GM12878 (cell line): Measurements from ENCODE around the gene EPB41L4A. TPM values are rescaled to one million over a fixed set of nuclear protein-coding genes. Genes with fewer than 3 reads are reported as not detected.

Experiments
- CEBPB ChIP-seq, 2 experiments: fragments of 150-350 bp in 1 of 2; IDR thresholded peaks; 2 replicates each; pipeline ENCODE4 v1.6.1; 2012 to 2014; ENCODE audit warnings: low read depth in 2 of 2, low read length in 2 of 2, borderline replicate concordance in 1 of 2, inconsistent platforms in 1 of 2
- FOS ChIP-seq: IDR thresholded peaks from 3 replicates; pipeline ENCODE4 v1.6.1; 2011; ENCODE audit warnings: borderline replicate concordance; ENCODE audit not compliant: insufficient read length; ENCODE audit errors: extremely low read depth
- GABPA ChIP-seq: IDR thresholded peaks from 2 replicates; pipeline ENCODE4 v1.6.1; 2014; ENCODE audit warnings: antibody characterized with exemption, low read depth, mild to moderate bottlenecking, inconsistent platforms
- HCFC1 ChIP-seq: fragments of 150-350 bp; IDR thresholded peaks from 2 replicates; pipeline ENCODE4 v1.6.1; 2014; ENCODE audit warnings: low read length
- HDAC2 ChIP-seq: fragments of 200-600 bp; sonication (generic); IDR thresholded peaks from 2 replicates; pipeline ENCODE4 v1.6.1; 2017
- IRF4 ChIP-seq: IDR thresholded peaks from 2 replicates; pipeline ENCODE4 v1.6.1; 2011; ENCODE audit warnings: low read depth, low read length
- KAT2A ChIP-seq: conservative IDR thresholded peaks from 2 replicates; pipeline ENCODE4 v1.6.1; 2011; ENCODE audit warnings: low read depth, low read length; ENCODE audit not compliant: control insufficient read depth
- KDM1A ChIP-seq: fragments of 200-600 bp; sonication (generic); IDR thresholded peaks from 2 replicates; pipeline ENCODE4 v1.6.1; 2016; ENCODE audit warnings: borderline replicate concordance
- NFYA ChIP-seq: IDR thresholded peaks from 2 replicates; pipeline ENCODE4 v1.6.1; 2011; ENCODE audit warnings: low read depth, mild to moderate bottlenecking, low read length, improper control_type of control experiment, borderline replicate concordance
- NR2C1 ChIP-seq: fragments of 450-650 bp; IDR thresholded peaks from 2 replicates; pipeline ENCODE4 v1.6.1; 2017; ENCODE audit warnings: antibody characterized with exemption, mild to moderate bottlenecking, moderate library complexity
- NR2C2 ChIP-seq: IDR thresholded peaks from 2 replicates; pipeline ENCODE4 v1.6.1; 2011; ENCODE audit warnings: borderline replicate concordance, low read depth; ENCODE audit not compliant: control insufficient read depth, insufficient read length
- PRDM15 ChIP-seq: fragments of 450-650 bp; formaldehyde crosslinking; IDR thresholded peaks from 2 replicates; pipeline ENCODE4 v1.4.0; 2020; ENCODE audit warnings: mild to moderate bottlenecking, moderate library complexity
- RELA ChIP-seq: fragments of 450-650 bp; IDR thresholded peaks from 2 replicates; pipeline ENCODE4 v1.8.0; 2014; ENCODE audit warnings: borderline replicate concordance; ENCODE audit not compliant: partially characterized antibody
- REST ChIP-seq: IDR thresholded peaks from 2 replicates; pipeline ENCODE4 v1.6.1; 2012; ENCODE audit warnings: mild to moderate bottlenecking, low read depth, low read length
- SMARCA5 ChIP-seq: fragments of 450-650 bp; IDR thresholded peaks from 2 replicates; pipeline ENCODE4 v1.6.1; 2017; ENCODE audit warnings: mild to moderate bottlenecking
- SMC3 ChIP-seq: IDR thresholded peaks from 2 replicates; pipeline ENCODE4 v1.6.1; 2011; ENCODE audit warnings: low read length, improper control_type of control experiment, borderline replicate concordance
- TAF1 ChIP-seq: IDR thresholded peaks from 2 replicates; pipeline ENCODE4 v1.6.1; 2011; ENCODE audit warnings: mild to moderate bottlenecking, low read depth, low read length, borderline replicate concordance
- YBX1 ChIP-seq: fragments of 450-650 bp; IDR thresholded peaks from 2 replicates; pipeline ENCODE4 v1.6.1; 2016; ENCODE audit warnings: antibody characterized with exemption
- polyA plus RNA-seq, 11 experiments: library from polyadenylated mRNA; depleted of rRNA in 4 of 11; unstranded in 6 of 11; stranded (reverse) in 5 of 11; fragments of >200 nt; fragmentation: Nextera tagmentation in 4 of 11; fragmentation: Illumina TruSeq in 1 of 11; extraction: Ambion mirVana in 4 of 11; extraction: Trizol in 1 of 11; gene quantifications; 1 replicate in 1 of 11; 2 replicates in 10 of 11; pipeline versions ENCODE4 v1.2.1 to v1.2.3, GENCODE V29; 2011 to 2016; ENCODE audit warnings: inconsistent platforms in 2 of 11, missing spikeins in 2 of 11, low read depth in 1 of 11
- total RNA-seq, 4 experiments: library from RNA; depleted of rRNA in 3 of 4; stranded (reverse); fragments of >200 nt in 3 of 4; fragmentation: Illumina TruSeq in 1 of 4; extraction: Trizol in 1 of 4; gene quantifications; 2 replicates each; pipeline versions ENCODE4 v1.2.1 to v1.2.3, GENCODE V29; 2013 to 2021
- TF ChIP-seq, protein P1 (sequence below): IDR thresholded peaks from 2 replicates; pipeline ENCODE4 v1.6.1; 2011; ENCODE audit warnings: mild to moderate bottlenecking, low read depth, low read length, moderate library complexity; ENCODE audit not compliant: insufficient replicate concordance
- TF ChIP-seq, protein P2 (sequence below): IDR thresholded peaks from 2 replicates; pipeline ENCODE4 v1.6.1; 2011; ENCODE audit warnings: borderline replicate concordance, low read depth, mild to moderate bottlenecking, moderate library complexity, low read length; ENCODE audit not compliant: insufficient read depth, poor library complexity, severe bottlenecking

Gene EPB41L4A
- total and polyA plus RNA-seq, 10 of the 15 experiments (the other 5 are each of a cell fraction or from before 2014, with no cell fraction given): 0.10 to 0.67 (median 0.30) TPM

DNA sequence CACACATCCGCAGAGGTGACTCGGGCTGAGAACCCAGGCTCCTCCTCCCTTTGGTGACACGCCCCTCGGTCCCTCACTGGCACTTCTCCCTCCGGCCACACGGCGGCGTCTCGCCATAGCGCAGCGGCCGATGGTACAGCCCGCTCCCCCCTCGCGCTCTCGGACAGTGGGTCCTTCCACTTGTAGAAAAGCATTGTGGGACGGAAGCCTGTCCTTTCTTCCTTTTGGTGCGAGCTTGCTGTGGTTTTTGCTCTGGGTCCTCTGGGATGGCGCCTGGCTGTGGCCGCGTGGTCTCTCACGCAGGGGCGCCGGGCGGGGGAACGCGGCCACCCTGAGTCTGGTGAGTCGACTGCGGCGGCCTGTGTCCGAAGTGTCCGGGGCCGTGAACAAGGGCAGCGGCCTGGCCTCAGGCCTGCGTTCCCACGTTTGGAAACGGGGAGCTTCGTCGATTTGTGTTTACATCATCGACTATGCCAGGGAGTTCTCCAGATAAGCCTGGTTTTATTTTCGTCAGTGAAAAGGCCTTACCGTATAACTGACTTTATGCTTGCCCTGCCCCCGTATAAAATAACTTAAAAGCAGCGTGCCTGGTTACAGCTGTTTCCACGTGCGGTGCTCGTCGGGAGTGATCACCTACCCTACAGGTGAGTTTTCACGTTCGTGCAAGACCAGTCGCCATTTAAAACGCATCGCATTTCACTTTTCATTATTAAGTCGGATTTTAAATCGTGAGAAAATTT, 258.3 kb downstream of the EPB41L4A start (continued):
- TF ChIP-seq, protein P1, sequence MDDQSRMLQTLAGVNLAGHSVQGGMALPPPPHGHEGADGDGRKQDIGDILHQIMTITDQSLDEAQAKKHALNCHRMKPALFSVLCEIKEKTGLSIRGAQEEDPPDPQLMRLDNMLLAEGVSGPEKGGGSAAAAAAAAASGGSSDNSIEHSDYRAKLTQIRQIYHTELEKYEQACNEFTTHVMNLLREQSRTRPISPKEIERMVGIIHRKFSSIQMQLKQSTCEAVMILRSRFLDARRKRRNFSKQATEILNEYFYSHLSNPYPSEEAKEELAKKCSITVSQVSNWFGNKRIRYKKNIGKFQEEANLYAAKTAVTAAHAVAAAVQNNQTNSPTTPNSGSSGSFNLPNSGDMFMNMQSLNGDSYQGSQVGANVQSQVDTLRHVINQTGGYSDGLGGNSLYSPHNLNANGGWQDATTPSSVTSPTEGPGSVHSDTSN: peak; percentile 40
- TF ChIP-seq RELA: peak; percentile 86
- TF ChIP-seq, protein P2, sequence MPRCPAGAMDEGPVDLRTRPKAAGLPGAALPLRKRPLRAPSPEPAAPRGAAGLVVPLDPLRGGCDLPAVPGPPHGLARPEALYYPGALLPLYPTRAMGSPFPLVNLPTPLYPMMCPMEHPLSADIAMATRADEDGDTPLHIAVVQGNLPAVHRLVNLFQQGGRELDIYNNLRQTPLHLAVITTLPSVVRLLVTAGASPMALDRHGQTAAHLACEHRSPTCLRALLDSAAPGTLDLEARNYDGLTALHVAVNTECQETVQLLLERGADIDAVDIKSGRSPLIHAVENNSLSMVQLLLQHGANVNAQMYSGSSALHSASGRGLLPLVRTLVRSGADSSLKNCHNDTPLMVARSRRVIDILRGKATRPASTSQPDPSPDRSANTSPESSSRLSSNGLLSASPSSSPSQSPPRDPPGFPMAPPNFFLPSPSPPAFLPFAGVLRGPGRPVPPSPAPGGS: no peak
- peak; percentile 73 for TF ChIP-seq IRF4
- peak; percentile 75 for TF ChIP-seq HCFC1
- TF ChIP-seq SMARCA5: peak; percentile 97
- TF ChIP-seq KDM1A: no peak
- TF ChIP-seq TAF1: peak; percentile 92
- no peak for TF ChIP-seq KAT2A
- no peak for TF ChIP-seq YBX1
- TF ChIP-seq NFYA: no peak
- no peak for TF ChIP-seq NR2C1
- no peak for TF ChIP-seq GABPA
- no peak for TF ChIP-seq FOS
- no peak for TF ChIP-seq CEBPB (IDR thresholded peaks at IDR 0.05; ENCODE audit: borderline replicate concordance in 1 of 2, low read depth in 2 of 2, low read length in 2 of 2)
- peak; percentile 63 for TF ChIP-seq SMC3
- TF ChIP-seq PRDM15 (CRISPR knock-in tag): no peak
- peak; percentile 62; the same call in 1 of the 2 replicates for TF ChIP-seq HDAC2
- TF ChIP-seq REST: peak; percentile 51; the same call in 1 of the 2 replicates
- TF ChIP-seq NR2C2: no peak
